GM18873 (cell line): Measurements from ENCODE around the gene RSRC2.
"Not testable (repeated sequence)": the region's sequence is repeated elsewhere in the genome, so short reads cannot be mapped to it uniquely, and the experiment has no call there.

ENCODE experiments used
- ATAC-seq: cut with Tn5 transposase; IDR thresholded peaks from one replicate; pipeline ENCODE4 v1.9.1; 2021; ENCODE audit warnings: mild to moderate bottlenecking, moderate library complexity, moderate number of reproducible peaks; ENCODE audit not compliant: unreplicated experiment, low FRiP score

The RSRC2 gene, protein sequence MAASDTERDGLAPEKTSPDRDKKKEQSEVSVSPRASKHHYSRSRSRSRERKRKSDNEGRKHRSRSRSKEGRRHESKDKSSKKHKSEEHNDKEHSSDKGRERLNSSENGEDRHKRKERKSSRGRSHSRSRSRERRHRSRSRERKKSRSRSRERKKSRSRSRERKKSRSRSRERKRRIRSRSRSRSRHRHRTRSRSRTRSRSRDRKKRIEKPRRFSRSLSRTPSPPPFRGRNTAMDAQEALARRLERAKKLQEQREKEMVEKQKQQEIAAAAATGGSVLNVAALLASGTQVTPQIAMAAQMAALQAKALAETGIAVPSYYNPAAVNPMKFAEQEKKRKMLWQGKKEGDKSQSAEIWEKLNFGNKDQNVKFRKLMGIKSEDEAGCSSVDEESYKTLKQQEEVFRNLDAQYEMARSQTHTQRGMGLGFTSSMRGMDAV

DNA sequence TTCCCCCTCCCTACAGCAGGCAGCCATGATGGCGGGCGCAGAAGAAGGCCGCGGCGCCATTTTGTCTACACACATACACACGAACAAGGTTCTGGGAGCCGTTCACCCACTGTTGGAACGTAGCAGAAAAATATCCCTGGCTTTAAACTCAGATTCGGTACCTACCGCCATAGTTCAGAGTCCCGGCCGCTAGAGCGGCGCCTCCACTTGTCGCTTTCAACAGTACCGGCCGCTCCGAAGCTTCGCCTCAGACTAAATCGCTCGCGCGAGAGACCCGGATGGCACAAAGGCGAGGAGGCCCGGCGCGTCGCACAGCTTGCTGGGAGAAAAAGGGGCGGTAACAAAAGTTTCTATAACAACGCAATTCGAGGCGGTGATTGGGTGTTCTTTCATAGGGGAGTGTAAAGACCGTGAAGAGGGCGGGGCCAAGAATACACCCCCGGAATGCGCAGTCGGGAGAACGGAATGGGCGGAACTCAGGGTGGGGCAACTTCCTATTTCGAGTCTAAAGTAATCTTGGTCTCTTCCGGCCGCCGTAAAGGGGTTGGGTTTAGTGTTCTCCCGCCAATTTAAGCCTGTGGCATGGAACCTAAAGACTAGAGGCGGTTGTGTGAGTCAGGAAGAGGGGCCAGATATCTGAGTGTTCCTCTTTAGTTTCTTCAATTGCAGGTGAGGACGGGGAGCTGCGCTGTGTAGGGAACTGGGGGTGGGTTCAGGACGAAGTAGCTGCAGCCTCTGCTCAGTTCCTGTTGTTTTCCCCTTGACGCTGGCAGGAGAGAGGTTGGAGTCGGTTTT is at the start of gene RSRC2, which contains the start of gene KNTC1:
Gene RSRC2, minus strand, starts transcription at position 254 of the 795 bp plus-strand sequence. Its CDS starts 83 bp downstream, at position 171.
Gene KNTC1, plus strand, starts transcription at position 567 of the 795 bp plus-strand sequence. CDS start 2,815 bp downstream, outside the sequence.
- ATAC-seq = peak; percentile 84

DNA sequence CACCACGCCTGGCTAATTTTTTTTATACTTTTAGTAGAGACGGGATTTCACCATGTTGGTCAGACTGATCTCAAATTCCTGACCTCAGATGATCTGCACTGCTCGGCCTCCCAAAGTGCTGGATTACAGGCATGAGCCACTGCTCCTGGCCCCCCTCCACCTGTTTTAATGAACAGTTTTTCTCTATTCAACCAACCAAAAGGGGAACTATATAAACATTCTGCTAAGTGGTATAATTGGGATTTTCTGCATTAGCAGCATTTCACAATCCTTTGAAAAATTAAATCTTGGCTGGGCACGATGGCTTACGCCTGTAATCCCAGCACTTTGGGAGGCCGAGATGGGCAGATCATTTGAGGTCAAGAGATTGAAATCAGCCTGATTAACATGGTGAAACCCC is 45.1 kb upstream of the RSRC2 start:
- no peak for ATAC-seq

DNA sequence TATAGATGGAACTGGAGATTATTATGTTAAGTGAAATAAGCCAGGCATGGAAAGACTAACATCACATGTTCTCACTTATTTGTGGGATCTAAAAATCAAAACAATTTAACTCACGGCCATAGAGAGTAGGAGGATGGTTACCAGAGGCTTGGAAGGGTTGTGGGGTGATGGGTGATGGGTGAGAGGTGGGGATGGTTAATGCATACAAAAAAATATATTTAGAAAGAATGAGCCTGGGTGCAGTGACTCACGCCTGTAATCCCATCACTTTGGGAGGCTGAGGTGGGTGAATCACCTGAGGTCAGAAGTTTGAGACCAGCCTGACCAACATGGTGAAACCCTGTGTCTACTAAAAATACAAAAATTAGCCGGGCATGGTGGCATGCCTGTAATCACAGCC is 43.3 kb upstream of the RSRC2 start:
- not testable (repeated sequence) for ATAC-seq

DNA sequence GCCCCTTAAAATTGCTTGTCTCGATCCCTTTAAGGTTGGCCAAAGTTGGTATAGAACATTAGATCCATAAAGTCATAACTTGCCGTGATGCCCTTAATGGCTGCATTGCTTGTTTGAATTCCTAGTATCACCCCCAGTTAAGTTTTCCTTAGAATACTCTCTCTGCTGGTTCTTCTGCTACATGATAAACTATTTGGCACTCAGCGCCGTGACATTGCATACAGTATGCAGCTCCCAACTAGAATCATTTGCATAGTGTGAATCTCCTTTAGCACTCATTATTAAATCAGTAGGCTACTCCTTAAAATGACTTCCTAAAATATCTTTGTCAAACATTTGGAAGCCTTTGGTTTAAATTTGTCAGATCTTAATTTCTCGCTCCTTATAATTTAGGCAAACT is 42.6 kb upstream of the RSRC2 start:
- no peak for ATAC-seq

DNA sequence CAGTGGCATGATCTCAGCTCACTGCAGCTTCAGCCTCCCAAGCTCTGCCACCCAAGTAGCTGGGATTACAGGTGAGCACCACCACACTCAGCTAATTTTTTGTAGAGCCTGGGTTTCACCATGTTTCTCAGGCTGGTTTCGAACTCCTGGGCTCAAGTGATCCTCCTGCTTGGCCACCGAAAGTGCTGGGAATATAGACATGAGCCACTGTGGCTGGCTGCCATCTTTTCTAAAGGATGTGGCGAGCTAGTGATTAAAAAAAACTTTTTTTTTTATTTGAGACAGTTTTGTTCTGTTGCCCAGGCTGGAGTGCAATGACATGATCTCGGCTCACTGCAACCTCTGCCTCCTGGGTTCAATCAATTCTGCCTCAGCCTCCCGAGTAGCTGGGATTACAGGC is 40.1 kb upstream of the RSRC2 start:
- ATAC-seq = not testable (repeated sequence)

DNA sequence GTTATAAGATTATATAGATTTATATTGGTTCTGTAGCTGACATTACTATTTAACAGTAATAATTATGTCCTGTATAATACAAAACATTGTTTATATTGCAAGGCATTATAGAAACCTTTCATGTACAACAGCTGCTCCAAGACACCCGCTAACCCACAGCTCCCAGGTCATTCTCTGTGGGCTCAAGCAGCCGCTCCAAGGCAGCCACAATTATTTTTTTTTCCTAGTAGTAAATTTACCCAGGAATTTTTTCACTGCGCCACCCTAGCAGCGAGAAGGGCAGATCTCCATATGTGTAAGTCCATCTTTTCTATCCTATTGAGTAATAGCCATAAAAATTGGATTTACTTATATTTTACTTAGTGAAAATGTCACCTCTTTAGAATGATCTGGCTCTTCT is 36.6 kb upstream of the RSRC2 start:
- no peak for ATAC-seq

DNA sequence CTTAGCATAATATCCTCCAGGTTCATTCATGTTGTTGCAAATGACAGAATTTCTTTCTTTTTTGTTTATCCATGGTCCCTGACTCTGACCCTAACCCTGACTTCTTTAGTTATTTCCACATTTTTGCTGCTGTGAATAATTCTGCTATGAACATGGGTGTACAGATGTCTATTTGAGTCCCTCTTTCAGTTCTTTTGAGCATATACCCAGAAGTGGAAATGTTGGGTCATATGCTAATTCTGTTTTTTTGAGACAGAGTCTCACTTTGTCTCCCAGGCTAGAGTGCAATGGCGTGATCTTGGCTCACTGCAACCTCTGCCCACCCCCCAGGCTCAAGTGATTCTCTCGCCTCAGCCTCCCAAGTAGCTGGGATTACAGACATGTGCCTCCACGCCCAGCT is 33.4 kb upstream of the RSRC2 start:
- no peak for ATAC-seq

DNA sequence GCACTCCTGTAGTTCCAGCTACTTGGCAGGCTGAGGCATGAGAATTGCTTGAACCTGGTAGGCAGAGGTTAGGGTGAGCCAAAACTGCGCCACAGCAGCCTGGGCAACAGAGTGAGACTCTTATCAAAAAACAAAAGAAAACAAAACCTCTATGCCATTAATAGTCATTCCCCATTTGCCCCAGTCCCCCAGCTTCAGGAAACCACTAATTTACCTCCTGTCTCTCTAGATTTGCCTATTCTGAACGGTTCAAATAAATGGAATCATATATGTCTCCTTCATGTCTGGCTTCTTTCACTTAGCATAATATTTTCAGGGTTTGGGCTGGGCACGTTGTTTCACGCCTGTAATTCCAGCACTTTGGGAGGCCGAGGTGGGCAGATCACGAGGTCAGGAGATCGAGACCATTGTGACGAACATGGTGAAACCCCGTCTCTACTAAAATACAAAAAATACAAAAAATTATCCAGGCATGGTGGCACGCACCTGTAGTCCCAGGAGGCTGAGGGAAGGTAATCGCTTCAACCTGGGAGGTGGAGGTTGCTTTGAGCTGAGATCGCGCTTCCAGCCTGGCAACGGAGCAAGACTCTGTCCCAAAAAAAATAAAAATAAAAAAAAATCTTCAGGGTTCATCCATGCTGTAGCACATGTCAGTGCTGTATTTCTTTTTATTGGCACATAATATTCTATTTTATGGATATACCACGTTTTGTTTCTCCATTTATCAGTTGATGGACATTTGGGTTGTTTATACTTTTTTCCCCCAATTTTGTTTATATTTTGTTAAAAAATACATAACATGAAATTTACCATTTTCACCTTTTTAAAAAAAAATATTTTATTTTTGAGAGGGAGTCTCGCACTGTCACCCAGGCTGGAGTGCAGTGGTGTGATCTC is 32.3 kb upstream of the RSRC2 start:
- no peak for ATAC-seq

DNA sequence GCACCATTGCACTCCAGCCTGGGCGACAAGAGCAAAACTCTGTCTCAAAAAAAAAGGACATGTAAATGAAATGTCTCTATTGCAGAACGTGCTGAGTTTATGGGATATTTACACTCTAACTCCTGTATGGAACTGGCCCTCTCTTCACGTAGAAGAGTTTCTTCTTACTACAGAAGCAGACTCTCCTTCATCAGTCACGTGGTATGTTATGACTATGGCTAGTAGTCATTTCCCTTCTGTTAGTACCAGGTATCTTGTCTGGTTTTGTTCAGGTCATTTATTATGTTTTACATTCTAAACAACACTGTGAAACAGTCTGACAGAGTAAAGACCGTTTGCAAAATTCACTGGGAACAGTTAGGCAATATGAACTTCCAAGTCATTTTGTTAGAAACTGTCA is 20.6 kb upstream of the RSRC2 start:
- no peak for ATAC-seq

DNA sequence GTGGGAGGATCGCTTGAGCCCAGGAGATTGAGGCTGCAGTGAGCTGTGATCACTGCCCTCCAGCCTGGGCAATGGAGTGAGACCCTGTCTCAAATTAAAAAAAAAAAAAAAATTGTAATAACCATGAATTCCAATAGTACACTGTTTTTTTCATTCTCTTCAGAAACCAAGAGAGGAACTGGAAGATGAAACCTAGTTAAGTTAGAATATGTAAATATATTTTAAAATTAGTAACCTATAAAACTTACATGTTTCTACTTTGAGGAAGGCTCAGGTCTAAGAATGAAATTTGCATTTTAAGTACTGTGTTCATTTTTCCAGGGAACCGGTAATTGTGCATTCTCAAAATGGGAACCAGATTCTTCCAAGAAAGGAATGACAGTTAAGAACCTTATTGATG is 19.1 kb upstream of the RSRC2 start:
- peak; percentile 69 for ATAC-seq

DNA sequence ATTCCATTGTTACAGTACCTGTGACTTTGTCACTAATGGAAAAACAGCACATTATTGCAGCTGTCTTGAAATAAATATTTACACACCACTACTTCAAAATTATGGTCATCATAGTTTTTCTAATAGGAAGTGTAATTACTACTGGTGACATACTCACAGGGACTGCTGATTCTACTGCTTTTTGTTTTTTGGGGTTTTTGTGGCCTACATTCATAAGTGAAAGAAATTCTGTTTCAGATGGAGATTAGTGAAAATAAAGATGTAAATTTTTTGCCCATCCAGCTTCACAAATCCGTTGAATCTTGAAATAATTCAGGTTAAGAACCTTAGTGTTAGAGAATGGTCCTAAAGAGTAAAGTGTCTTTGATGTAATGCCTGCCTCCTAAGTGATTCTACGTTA is 17.8 kb upstream of the RSRC2 start:
- ATAC-seq = no peak

DNA sequence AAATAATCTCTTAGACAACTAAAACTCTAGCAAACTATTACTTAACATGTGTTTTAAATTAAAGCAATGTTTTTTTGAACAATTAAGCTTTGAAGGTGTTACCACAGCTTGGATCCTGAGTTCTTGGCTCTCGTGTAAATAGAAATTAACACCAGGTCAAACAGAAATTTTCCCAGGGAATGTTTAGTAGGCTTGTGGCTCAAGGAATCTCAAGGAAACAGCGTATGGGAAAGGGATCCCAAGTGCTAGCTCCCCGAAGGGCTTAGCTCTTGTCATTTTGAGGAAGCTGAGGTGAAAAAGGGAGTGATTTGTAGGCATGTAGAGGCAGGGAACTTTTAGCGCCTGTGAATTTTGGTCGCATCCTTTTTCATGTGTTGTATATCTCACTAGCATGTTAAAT is 11.8 kb upstream of the RSRC2 start:
- ATAC-seq = no peak

DNA sequence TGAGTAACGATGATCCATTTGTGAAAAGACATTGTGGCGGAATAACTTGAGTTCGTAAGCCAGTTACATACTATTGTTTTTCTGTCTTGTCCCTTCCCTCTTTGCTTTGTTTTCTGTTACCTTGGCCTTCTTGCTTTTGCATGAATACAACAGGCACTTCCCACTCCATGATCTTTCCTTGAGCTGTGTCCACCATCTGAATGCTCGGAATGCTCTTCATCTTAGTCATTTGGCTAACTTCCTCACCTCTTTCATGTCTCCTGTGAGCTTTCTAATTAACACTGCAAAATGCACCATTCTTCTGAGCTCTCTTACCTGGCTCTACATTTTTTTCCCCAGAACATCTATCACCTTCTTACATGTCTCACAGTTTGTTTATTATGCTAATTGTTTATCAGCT is 10.3 kb upstream of the RSRC2 start:
- no peak for ATAC-seq

DNA sequence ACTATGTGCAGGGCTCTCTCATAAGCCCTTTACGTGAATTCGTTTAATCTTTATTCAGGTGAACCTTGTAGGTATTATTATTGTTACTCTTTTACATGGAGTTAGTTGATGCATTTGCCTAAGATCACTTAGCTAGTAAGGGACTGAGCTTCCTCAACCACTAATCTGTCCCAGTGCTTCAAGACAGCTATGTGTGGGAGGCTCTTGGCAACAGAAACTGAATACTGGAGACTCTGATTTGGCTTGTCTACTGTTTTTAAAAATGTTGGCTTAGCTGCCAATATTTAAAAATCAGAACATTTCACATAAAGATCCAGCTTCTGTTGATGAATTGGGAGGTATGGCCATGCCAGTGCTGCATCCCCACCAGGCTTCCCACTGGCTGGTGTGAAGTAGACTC is 7.1 kb upstream of the RSRC2 start:
- no peak for ATAC-seq

DNA sequence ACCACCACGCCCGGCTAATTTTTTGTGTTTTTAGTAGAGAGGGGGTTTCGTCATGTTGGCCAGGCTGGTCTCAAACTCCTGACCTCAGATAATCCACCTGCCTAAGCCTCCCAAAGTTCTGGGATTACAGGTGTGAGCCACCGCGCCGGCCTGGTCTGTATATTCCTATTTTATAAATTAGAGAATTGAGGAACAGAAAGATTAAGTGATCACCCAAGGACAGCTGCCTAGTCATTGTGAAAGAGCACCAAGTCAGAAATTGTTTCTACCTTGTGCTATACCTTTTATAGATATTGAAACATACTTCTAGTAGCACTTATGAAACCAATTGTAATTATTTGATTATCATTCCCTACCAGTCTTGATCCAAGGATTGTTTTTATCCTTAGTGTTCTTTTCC is 2.3 kb upstream of the RSRC2 start:
- no peak for ATAC-seq

DNA sequence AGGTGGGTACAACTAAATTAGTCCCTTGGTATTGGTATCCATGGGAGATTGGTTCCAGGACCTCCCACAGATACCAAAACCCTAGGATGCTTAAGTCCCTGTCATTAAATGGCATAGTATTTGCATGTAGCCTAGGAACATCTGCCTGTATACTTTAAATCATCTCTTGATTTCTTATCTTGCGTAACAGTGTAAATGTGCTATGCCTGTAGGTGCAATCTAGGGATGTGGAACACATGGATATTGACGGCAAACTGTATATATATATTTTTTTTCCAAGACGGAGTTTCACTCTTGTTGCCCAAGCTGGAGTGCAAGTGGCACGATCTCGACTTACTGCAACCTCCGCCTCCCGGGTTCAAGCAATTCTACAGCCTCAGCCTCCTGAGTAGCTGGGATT is 1.8 kb upstream of the RSRC2 start:
- no peak for ATAC-seq

DNA sequence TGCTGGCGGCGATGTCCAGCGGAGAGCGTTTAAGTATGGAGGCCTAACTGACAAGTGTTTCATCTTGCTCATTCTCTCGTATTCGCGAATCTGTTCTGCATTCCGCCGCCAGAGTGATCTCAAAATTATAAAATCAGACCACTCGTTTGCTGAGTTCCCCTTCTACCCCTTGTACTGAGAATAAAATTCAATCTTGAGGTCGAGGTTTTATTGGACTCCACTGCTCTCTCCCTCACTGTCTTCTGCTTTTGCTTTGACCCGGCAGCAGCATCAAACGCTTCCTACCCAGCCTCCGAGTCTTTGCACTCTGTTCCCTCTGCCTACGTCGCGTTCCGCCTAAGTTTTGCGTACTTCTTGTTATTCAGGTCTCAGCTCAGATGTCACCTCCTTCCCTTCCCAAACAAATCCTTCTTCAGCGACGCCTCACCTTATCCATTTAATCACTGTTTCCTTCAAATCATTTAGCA is 775 bp upstream of the RSRC2 start:
- ATAC-seq = no peak

DNA sequence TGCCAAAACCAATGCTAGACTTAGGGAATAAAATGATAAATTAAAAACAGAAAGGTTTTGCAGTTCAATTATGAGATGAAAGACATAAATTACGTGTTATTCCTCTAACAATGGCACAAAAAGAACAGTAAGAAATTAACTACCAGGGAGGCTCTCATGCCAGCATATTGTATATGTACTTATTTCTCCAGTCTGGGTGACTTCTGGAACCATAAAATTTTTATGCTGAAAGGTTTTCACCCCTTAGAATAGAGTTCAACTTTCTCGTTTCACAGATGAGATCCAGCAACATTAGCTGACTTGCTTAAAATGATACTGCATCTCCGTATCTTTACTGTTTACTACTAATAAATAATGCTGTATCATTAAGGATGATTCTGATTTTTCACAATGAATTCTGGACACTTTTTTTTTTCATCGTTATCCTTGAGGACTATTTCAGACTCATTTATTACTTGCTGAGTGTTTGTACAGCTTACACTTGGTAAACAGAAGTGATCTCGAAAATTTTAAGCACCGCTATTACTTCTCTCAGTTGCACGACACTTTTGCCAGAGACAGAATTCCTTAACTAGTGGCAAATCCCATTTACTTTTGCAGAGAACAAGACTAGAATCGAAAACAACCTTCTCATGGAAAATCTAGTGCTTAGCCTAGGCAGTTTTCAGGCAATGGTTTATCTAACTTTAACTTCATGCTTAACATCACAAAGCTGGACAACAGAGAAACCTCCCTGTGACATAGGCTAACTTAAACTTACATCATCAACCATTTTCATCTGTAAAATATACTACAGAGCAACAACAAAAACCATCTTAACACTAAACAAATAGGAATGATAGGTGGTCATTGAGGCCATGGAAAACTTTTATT is 2.7 kb downstream of the RSRC2 start:
- ATAC-seq = no peak

DNA sequence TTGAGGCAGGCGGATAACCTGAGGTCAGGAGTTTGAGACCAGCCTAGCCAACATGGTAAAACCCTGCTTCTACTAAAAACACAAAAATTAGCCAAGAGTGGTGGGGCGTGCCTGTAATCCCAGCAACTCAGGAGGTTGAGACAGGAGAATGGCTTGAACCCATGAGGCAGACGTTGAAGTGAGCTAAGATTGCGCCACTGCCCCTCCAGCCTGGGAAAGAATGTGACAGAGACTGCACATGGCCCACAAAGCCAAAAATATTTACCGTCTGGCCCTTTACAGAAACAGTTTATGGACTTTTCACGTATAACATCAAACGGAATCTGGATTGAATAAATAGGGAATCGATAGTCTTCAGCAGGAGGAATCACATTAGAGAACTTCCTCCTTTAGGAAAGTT is 3.5 kb downstream of the RSRC2 start:
- ATAC-seq = no peak

DNA sequence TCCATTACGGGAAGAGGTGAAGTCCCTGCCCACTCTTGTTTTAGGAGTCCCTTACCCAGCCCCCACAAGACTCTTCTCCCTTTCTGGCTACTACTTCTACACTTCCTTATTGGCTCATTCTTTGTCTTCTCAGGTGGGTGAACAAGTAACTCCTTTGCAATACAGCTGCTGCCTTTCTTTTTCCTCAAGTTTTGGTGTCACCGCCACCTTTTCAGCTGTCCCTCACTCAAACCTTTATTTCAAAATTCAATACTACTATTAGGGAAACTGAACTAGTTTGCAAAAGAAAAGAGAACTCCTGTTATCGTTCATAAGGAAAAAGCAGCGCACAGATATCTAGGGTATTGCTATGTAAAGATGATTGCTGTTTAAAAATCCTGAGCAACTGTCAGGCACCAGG is 6.1 kb downstream of the RSRC2 start:
- ATAC-seq = no peak
